A673 (cell line): ENCODE results near the gene QDPR. TPM values are rescaled to one million over a fixed set of nuclear protein-coding genes. Genes with fewer than 3 reads are reported as not detected.

Experiments used
- BruUV-seq: library from RNA; stranded (reverse); fragments of 400-500 nt; replicated peaks from 2 replicates; lab custom pipeline; 2021; lab: Mats Ljungman, UMichigan
- CTCF ChIA-PET: fragments of 300-600 bp; sonication (Branson Sonifier 250); formaldehyde crosslinking; loops from one replicate; lab custom pipeline; 2022; ENCODE audit warnings: antibody characterized with exemption; lab: Charles Lee
- POLR2A ChIA-PET: fragments of 300-600 bp; sonication (Branson Sonifier 250); formaldehyde crosslinking; loops from one replicate; lab custom pipeline; 2022; ENCODE audit warnings: antibody characterized with exemption; ENCODE audit not compliant: low non-redundant PET; lab: Charles Lee
- DNase-seq: peaks from one replicate; pipeline ENCODE4 v3.0.0-alpha.2; 2015; ENCODE audit warnings: low spot score
- H3K27ac ChIP-seq: fragments of 200-600 bp; sonication (generic); 2 replicates; pipeline ENCODE4 v1.5.1; 2016; ENCODE audit warnings: mixed run types, low read depth, mild to moderate bottlenecking, mixed read lengths, antibody characterized with exemption, low read length; ENCODE audit not compliant: poor library complexity, severe bottlenecking
- H3K27me3 ChIP-seq: fragments of 200-600 bp; sonication (generic); replicated peaks from 2 replicates; pipeline ENCODE4 v1.6.1; 2017; ENCODE audit warnings: mixed run types, low read depth, mild to moderate bottlenecking, mixed read lengths, antibody characterized with exemption, low read length; ENCODE audit not compliant: insufficient read depth, poor library complexity
- H3K36me3 ChIP-seq: fragments of 200-600 bp; sonication (generic); 2 replicates; pipeline ENCODE4 v1.6.1; 2016; ENCODE audit warnings: mixed run types, mild to moderate bottlenecking, mixed read lengths, antibody characterized with exemption, low read length; ENCODE audit not compliant: insufficient read depth, poor library complexity, severe bottlenecking
- H3K4me1 ChIP-seq: fragments of 200-600 bp; sonication (generic); 2 replicates; pipeline ENCODE4 v1.6.1; 2017; ENCODE audit warnings: mixed run types, mild to moderate bottlenecking, mixed read lengths, antibody characterized with exemption, low read length; ENCODE audit not compliant: insufficient read depth, poor library complexity, severe bottlenecking
- H3K4me3 ChIP-seq: fragments of 200-600 bp; sonication (generic); 2 replicates; pipeline ENCODE4 v1.5.1; 2016; ENCODE audit warnings: low read depth, mixed run types, mild to moderate bottlenecking, mixed read lengths, low read length; ENCODE audit not compliant: poor library complexity, severe bottlenecking
- H3K9me3 ChIP-seq: fragments of 200-600 bp; sonication (generic); 2 replicates; pipeline ENCODE4 v1.6.1; 2016; ENCODE audit warnings: mixed run types, low read depth, mild to moderate bottlenecking, mixed read lengths, antibody characterized with exemption, low read length; ENCODE audit not compliant: poor library complexity, severe bottlenecking
- EZH2 ChIP-seq: fragments of 200-600 bp; sonication (generic); IDR thresholded peaks from 2 replicates; pipeline ENCODE4 v1.6.1; 2017; ENCODE audit warnings: borderline replicate concordance, low read depth, mild to moderate bottlenecking, mixed read lengths, antibody characterized with exemption, low read length; ENCODE audit not compliant: poor library complexity, severe bottlenecking
- intact Hi-C: fragments of 100-400 bp; cut with micrococcal nuclease; formaldehyde crosslinking; loops from one replicate; pipeline ENCODE4 v1.10.0; 2022; ENCODE audit not compliant: unreplicated experiment
- total RNA-seq: library from RNA; stranded (reverse); gene quantifications from 2 replicates; pipeline ENCODE4 v1.2.3, GENCODE V29; 2021
- TF ChIP-seq, protein P1 (sequence below): fragments of 300-800, 200-600 bp; sonication (generic); conservative IDR thresholded peaks from 2 replicates; pipeline ENCODE4 v1.5.1; 2017; ENCODE audit warnings: low read depth, mild to moderate bottlenecking, antibody characterized with exemption, low read length, moderate library complexity, mixed read lengths

Gene QDPR
- total RNA-seq, 1 experiment from 2014 or later = 14.7 TPM

DNA sequence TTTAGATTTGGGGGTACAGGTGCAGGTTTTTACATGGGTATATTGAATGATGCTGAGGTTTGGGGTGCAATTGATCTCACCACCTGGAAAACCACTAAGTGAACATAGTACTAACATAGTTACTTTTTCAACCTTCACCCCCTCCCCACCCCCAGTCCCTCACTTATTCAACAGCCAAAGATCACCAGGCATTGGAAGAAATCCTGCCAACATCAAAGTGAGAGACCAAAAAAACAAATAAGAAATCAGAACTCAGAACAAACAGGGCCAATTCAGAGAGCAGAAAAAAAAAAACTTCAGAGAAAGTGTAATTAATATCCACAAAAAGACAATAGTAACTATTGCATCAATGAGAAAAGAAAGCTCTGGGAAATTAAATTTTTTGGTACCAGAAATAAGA, 44.6 kb upstream of the QDPR start:
- intact Hi-C loops = no loop called here
- no peak overlapping the region for H3K27ac ChIP-seq
- TF ChIP-seq EZH2 = no peak
- TF ChIP-seq, protein P1, sequence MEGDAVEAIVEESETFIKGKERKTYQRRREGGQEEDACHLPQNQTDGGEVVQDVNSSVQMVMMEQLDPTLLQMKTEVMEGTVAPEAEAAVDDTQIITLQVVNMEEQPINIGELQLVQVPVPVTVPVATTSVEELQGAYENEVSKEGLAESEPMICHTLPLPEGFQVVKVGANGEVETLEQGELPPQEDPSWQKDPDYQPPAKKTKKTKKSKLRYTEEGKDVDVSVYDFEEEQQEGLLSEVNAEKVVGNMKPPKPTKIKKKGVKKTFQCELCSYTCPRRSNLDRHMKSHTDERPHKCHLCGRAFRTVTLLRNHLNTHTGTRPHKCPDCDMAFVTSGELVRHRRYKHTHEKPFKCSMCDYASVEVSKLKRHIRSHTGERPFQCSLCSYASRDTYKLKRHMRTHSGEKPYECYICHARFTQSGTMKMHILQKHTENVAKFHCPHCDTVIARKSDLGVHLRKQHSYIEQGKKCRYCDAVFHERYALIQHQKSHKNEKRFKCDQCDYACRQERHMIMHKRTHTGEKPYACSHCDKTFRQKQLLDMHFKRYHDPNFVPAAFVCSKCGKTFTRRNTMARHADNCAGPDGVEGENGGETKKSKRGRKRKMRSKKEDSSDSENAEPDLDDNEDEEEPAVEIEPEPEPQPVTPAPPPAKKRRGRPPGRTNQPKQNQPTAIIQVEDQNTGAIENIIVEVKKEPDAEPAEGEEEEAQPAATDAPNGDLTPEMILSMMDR = no peak
- no peak overlapping the region for H3K4me3 ChIP-seq
- DNase-seq = no peak
- H3K36me3 ChIP-seq = no peaks in the 10 kb centered on the region
- ChIA-PET POLR2A (no interaction called here), CTCF (no interaction called here)
- no peaks in the 10 kb centered on the region for H3K9me3 ChIP-seq
- BruUV-seq = no TSS peak
- no peaks in the 10 kb centered on the region for H3K27me3 ChIP-seq
- no peaks in the 10 kb centered on the region for H3K4me1 ChIP-seq

DNA sequence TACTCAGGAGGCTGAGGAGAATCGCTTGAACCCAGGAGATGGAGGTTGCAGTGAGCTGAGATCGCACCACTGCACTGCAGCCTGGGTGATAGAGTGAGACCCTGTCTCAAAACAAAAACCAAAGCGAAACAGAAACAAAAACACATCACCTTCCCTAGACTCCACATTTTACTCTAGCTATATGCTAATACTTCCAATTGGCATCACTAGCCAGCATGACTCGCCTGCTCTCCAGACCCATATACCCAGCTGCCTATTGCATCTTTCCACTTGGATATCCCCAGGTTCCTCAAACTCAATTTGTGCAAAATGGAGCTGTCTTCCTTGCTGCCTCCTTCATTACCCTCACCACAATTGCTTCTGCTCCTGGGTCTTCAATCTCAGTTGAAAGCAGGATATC, 42.7 kb upstream of the QDPR start:
- Histone ChIP-seq H3K4me1 (no peaks in the 10 kb centered on the region), H3K36me3 (no peaks in the 10 kb centered on the region), H3K4me3 (no peak overlapping the region), H3K27me3 (no peaks in the 10 kb centered on the region), H3K27ac (no peak overlapping the region), H3K9me3 (no peaks in the 10 kb centered on the region)
- no TSS peak for BruUV-seq
- DNase-seq = no peak
- intact Hi-C loops = no loop called here
- POLR2A ChIA-PET = no interaction called here
- CTCF ChIA-PET = no interaction called here
- TF ChIP-seq, protein P1 = no peak
- no peak for TF ChIP-seq EZH2

DNA sequence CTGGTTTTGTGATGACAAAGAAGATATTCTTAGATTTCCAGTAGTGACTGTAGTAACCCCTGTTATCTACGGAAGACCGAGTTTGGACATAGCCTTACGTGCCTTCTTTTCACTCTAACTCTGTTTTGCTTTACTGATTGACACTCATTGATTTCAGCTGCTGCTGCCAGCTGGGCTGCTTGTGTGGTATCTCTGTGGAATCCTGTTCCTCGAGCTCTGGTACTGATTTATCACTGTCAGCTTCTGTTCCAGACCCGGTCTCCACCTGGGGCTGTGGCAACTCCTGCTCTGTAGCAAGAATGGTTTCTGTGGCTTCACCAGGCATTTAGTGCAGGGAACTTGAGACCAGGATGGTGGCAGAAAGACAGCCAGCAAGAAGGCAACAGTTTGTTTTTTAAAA, 40.5 kb upstream of the QDPR start:
- TF ChIP-seq EZH2 = no peak
- TF ChIP-seq, protein P1 = no peak
- DNase-seq = no peak
- no TSS peak for BruUV-seq
- intact Hi-C loops = loop anchor here (2.0 kb wide), 1 partner anchor 1040 kb away; no protein-coding TSS in a partner anchor
- Histone ChIP-seq H3K4me1 (no peaks in the 10 kb centered on the region), H3K4me3 (no peak overlapping the region), H3K27ac (no peak overlapping the region), H3K9me3 (no peaks in the 10 kb centered on the region), H3K36me3 (no peaks in the 10 kb centered on the region), H3K27me3 (no peaks in the 10 kb centered on the region)
- ChIA-PET CTCF (no interaction called here), POLR2A (no interaction called here)
